HepG2 (cell line): Measurements from ENCODE around the gene DNAJC12. TPM values are rescaled to one million over a fixed set of nuclear protein-coding genes. Genes with fewer than 3 reads are reported as not detected.

Experiments used
- ASH2L ChIP-seq: fragments of 300-600, 200-600 bp; sonication (generic); IDR thresholded peaks from 2 replicates; pipeline ENCODE4 v1.7.0; 2017; ENCODE audit warnings: low read depth, mild to moderate bottlenecking, moderate library complexity, mixed read lengths, low read length; ENCODE audit not compliant: insufficient read length
- GABPB1 ChIP-seq: IDR thresholded peaks from 2 replicates; pipeline ENCODE4 v1.6.1; 2016; ENCODE audit warnings: mild to moderate bottlenecking, missing genetic modification reagents, moderate library complexity, missing compliant biosample characterization
- KMT2A ChIP-seq: sonication (generic); formaldehyde crosslinking; IDR thresholded peaks from 2 replicates; pipeline ENCODE4 v1.4.0; 2020; ENCODE audit warnings: missing genetic modification reagents
- MTA1 ChIP-seq: sonication (generic); formaldehyde crosslinking; IDR thresholded peaks from 2 replicates; pipeline ENCODE4 v1.4.0; 2020; ENCODE audit warnings: missing genetic modification reagents, mild to moderate bottlenecking, borderline replicate concordance
- NFIC ChIP-seq: IDR thresholded peaks from 2 replicates; pipeline ENCODE4 v1.6.1; 2012; ENCODE audit warnings: mild to moderate bottlenecking, low read length, inconsistent platforms
- TFAP4 ChIP-seq: sonication (generic); IDR thresholded peaks from 2 replicates; pipeline ENCODE4 v1.6.1; 2016; ENCODE audit warnings: low read depth, borderline replicate concordance
- TFE3 ChIP-seq: IDR thresholded peaks from 2 replicates; pipeline ENCODE4 v1.6.1; 2016
- ZFP91 ChIP-seq: sonication (generic); formaldehyde crosslinking; IDR thresholded peaks from 2 replicates; pipeline ENCODE4 v1.9.0; 2022; ENCODE audit warnings: missing genetic modification reagents, mild to moderate bottlenecking, borderline replicate concordance
- ZHX1 ChIP-seq: sonication (generic); formaldehyde crosslinking; IDR thresholded peaks from 2 replicates; pipeline ENCODE4 v1.8.1; 2022; ENCODE audit warnings: low read depth, mild to moderate bottlenecking, missing genetic modification reagents
- ZNF552 ChIP-seq: sonication (generic); formaldehyde crosslinking; IDR thresholded peaks from 2 replicates; pipeline ENCODE4 v1.9.0; 2022; ENCODE audit warnings: missing genetic modification reagents, mild to moderate bottlenecking, borderline replicate concordance
- ZNF589 ChIP-seq: sonication (generic); formaldehyde crosslinking; conservative IDR thresholded peaks from 2 replicates; pipeline ENCODE4 v1.8.0; 2022; ENCODE audit warnings: mild to moderate bottlenecking, moderate library complexity, missing genetic modification reagents
- polyA plus RNA-seq, 8 experiments: library from polyadenylated mRNA; depleted of rRNA in 3 of 8; stranded (reverse) in 7 of 8; unstranded in 1 of 8; fragments of >200 nt; fragmentation: Illumina TruSeq in 4 of 8; extraction: Trizol in 4 of 8; gene quantifications; 2 replicates each; pipeline versions ENCODE4 v1.2.1 to v1.2.3, GENCODE V29; 2011 to 2016; ENCODE audit warnings: low read depth in 4 of 8, missing spikeins in 1 of 8, mixed read lengths in 1 of 8; ENCODE audit not compliant: insufficient read depth in 1 of 8
- total RNA-seq, 5 experiments: library from RNA; depleted of rRNA; stranded (reverse); fragments of >200 nt; fragmentation: Illumina TruSeq; extraction: Trizol; gene quantifications; 2 replicates each; pipeline ENCODE4 v1.2.3, GENCODE V29; 2016; ENCODE audit warnings: low read depth in 1 of 5
- TF ChIP-seq, protein P1 (sequence below), 2 experiments: sonication (generic) in 1 of 2; formaldehyde crosslinking in 1 of 2; IDR thresholded peaks; 2 replicates each; pipeline versions ENCODE4 v1.5.1 to v1.6.1; 2011 to 2020; ENCODE audit warnings: borderline replicate concordance in 1 of 2, low read depth in 1 of 2, low read length in 1 of 2, mild to moderate bottlenecking in 1 of 2, missing genetic modification reagents in 1 of 2, moderate library complexity in 1 of 2
- TF ChIP-seq, protein P2 (sequence below): sonication (generic); formaldehyde crosslinking; IDR thresholded peaks from 2 replicates; pipeline ENCODE4 v1.4.0; 2020; ENCODE audit warnings: low read depth, mild to moderate bottlenecking, missing genetic modification reagents
- TF ChIP-seq, protein P3 (sequence below): sonication (generic); formaldehyde crosslinking; IDR thresholded peaks from 2 replicates; pipeline ENCODE4 v1.5.0; 2020; ENCODE audit warnings: missing genetic modification reagents

The DNAJC12 gene
- total and polyA plus RNA-seq, 2 of the 13 experiments (the other 11 are each of a cell fraction or from before 2014, with no cell fraction given) = 11.6 to 43.9 TPM

GRCh38 chr10:67884842-67885670 is 47.1 kb upstream of the DNAJC12 start (continued):
- TF ChIP-seq, protein P1, sequence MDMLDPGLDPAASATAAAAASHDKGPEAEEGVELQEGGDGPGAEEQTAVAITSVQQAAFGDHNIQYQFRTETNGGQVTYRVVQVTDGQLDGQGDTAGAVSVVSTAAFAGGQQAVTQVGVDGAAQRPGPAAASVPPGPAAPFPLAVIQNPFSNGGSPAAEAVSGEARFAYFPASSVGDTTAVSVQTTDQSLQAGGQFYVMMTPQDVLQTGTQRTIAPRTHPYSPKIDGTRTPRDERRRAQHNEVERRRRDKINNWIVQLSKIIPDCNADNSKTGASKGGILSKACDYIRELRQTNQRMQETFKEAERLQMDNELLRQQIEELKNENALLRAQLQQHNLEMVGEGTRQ (IDR thresholded peaks at IDR 0.05; ENCODE audit: low read depth, low read length) = no peak
- TF ChIP-seq, protein P1 (CRISPR knock-in tag; IDR thresholded peaks at IDR 0.05; ENCODE audit: borderline replicate concordance) = no peak
- TF ChIP-seq, protein P2, sequence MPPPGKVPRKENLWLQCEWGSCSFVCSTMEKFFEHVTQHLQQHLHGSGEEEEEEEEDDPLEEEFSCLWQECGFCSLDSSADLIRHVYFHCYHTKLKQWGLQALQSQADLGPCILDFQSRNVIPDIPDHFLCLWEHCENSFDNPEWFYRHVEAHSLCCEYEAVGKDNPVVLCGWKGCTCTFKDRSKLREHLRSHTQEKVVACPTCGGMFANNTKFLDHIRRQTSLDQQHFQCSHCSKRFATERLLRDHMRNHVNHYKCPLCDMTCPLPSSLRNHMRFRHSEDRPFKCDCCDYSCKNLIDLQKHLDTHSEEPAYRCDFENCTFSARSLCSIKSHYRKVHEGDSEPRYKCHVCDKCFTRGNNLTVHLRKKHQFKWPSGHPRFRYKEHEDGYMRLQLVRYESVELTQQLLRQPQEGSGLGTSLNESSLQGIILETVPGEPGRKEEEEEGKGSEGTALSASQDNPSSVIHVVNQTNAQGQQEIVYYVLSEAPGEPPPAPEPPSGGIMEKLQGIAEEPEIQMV (CRISPR knock-in tag) = no peak; the same call in 1 of the 2 replicates
- TF ChIP-seq TFAP4 (no peak), GABPB1 (CRISPR knock-in tag) (peak; percentile 72), ZNF552 (CRISPR knock-in tag) (no peak), KMT2A (CRISPR knock-in tag) (peak; percentile 64; the same call in 1 of the 2 replicates), ZNF589 (CRISPR knock-in tag) (no peak), ASH2L (peak; percentile 17), MTA1 (CRISPR knock-in tag) (no peak), TFE3 (CRISPR knock-in tag) (no peak), NFIC (no peak), ZFP91 (CRISPR knock-in tag) (peak; percentile 3; the same call in 1 of the 2 replicates), ZHX1 (CRISPR knock-in tag) (peak; percentile 10; the same call in 1 of the 2 replicates)
- TF ChIP-seq, protein P3, sequence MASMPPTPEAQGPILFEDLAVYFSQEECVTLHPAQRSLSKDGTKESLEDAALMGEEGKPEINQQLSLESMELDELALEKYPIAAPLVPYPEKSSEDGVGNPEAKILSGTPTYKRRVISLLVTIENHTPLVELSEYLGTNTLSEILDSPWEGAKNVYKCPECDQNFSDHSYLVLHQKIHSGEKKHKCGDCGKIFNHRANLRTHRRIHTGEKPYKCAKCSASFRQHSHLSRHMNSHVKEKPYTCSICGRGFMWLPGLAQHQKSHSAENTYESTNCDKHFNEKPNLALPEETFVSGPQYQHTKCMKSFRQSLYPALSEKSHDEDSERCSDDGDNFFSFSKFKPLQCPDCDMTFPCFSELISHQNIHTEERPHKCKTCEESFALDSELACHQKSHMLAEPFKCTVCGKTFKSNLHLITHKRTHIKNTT (CRISPR knock-in tag) = no peak
